Measurements from ENCODE around the gene SELENOT.
"Not testable (repeated sequence)": the region's sequence is repeated elsewhere in the genome, so short reads cannot be mapped to it uniquely, and the experiment has no call there.

Gene SELENOT

GRCh38 chr3:150599611-150600297, 3.4 kb upstream of the SELENOT start:
- Mint-ChIP-seq H3K27me3 (no peaks in the 10 kb centered on the region), H3K4me3 (peak overlapping the region; percentile 71), H3K4me1 (peaks cover 31% of the 10 kb centered on the region), H3K27ac (peak overlapping the region; percentile 97), H3K36me3 (peaks cover 2% of the 10 kb centered on the region), H3K9me3 (no peaks in the 10 kb centered on the region)
- DNase-seq (ENCODE audit: low spot score in 2 of 2) (peak in 1 of 2 donors; percentile 47), ATAC-seq (ENCODE audit: low read depth) (peak; percentile 22)

- not testable (repeated sequence) for H3K36me3 Mint-ChIP-seq; ATAC-seq (ENCODE audit: low read depth); DNase-seq (ENCODE audit: low spot score in 2 of 2); H3K9me3 Mint-ChIP-seq; H3K27me3 Mint-ChIP-seq
- Mint-ChIP-seq H3K4me1 (peaks cover 33% of the 10 kb centered on the region), H3K4me3 (peak overlapping the region; percentile 78), H3K27ac (peak overlapping the region; percentile 97)
Observed at GRCh38 chr3:150600647-150601530, 2.2 kb upstream of the SELENOT start.

GRCh38 chr3:150602426-150603152, 532 bp upstream of the SELENOT start:
- Mint-ChIP-seq H3K27ac (peak overlapping the region; percentile 97), H3K4me1 (peaks cover 40% of the 10 kb centered on the region), H3K27me3 (no peaks in the 10 kb centered on the region), H3K4me3 (peak overlapping the region; percentile 90), H3K36me3 (peaks cover 4% of the 10 kb centered on the region), H3K9me3 (no peaks in the 10 kb centered on the region)
- DNase-seq (ENCODE audit: low spot score in 2 of 2): no peak
- no peak for ATAC-seq (ENCODE audit: low read depth)

GRCh38 chr3:150603980-150604319, 829 bp downstream of the SELENOT start:
- peak overlapping the region; percentile 97 for H3K27ac Mint-ChIP-seq
- ATAC-seq (ENCODE audit: low read depth): no peak
- peaks cover 49% of the 10 kb centered on the region for H3K4me1 Mint-ChIP-seq
- H3K9me3 Mint-ChIP-seq: no peaks in the 10 kb centered on the region
- H3K4me3 Mint-ChIP-seq: peak overlapping the region; percentile 90
- peaks cover 9% of the 10 kb centered on the region for H3K36me3 Mint-ChIP-seq
- DNase-seq (ENCODE audit: low spot score in 2 of 2): no peak
- H3K27me3 Mint-ChIP-seq: no peaks in the 10 kb centered on the region

GRCh38 chr3:150605998-150606641, 3.0 kb downstream of the SELENOT start:
- no peak for ATAC-seq (ENCODE audit: low read depth)
- no peak for DNase-seq (ENCODE audit: low spot score in 2 of 2)
- H3K4me3 Mint-ChIP-seq: peak overlapping the region; percentile 79

GRCh38 chr3:150607267-150608065, 4.3 kb downstream of the SELENOT start:
- DNase-seq (ENCODE audit: low spot score in 2 of 2): no peak
- peak overlapping the region; percentile 77 for H3K4me3 Mint-ChIP-seq
- H3K27ac Mint-ChIP-seq: peak overlapping the region; percentile 78
- H3K27me3 Mint-ChIP-seq: no peaks in the 10 kb centered on the region
- H3K9me3 Mint-ChIP-seq: no peaks in the 10 kb centered on the region
- no peak for ATAC-seq (ENCODE audit: low read depth)
- H3K36me3 Mint-ChIP-seq: peaks cover 16% of the 10 kb centered on the region
- H3K4me1 Mint-ChIP-seq: peaks cover 42% of the 10 kb centered on the region

More at GRCh38 chr3:150605998-150606641, 3.0 kb downstream of the SELENOT start:
- Mint-ChIP-seq H3K9me3 (no peaks in the 10 kb centered on the region), H3K4me1 (peaks cover 50% of the 10 kb centered on the region), H3K27me3 (no peaks in the 10 kb centered on the region), H3K27ac (peak overlapping the region; percentile 67), H3K36me3 (peaks cover 14% of the 10 kb centered on the region)

- H3K36me3 Mint-ChIP-seq: peaks cover 26% of the 10 kb centered on the region
- peak overlapping the region; percentile 48 for H3K27ac Mint-ChIP-seq
- H3K27me3 Mint-ChIP-seq: no peaks in the 10 kb centered on the region
- H3K4me1 Mint-ChIP-seq: peaks cover 48% of the 10 kb centered on the region
- H3K4me3 Mint-ChIP-seq: no peak overlapping the region
- no peak for ATAC-seq (ENCODE audit: low read depth)
- H3K9me3 Mint-ChIP-seq: no peaks in the 10 kb centered on the region
- DNase-seq (ENCODE audit: low spot score in 2 of 2): no peak
Observed at GRCh38 chr3:150609988-150610387, 6.9 kb downstream of the SELENOT start.

GRCh38 chr3:150610785-150611184, 7.7 kb downstream of the SELENOT start:
- Mint-ChIP-seq H3K4me1 (peaks cover 44% of the 10 kb centered on the region), H3K27ac (peak overlapping the region; percentile 48), H3K4me3 (no peak overlapping the region), H3K36me3 (peaks cover 28% of the 10 kb centered on the region), H3K27me3 (no peaks in the 10 kb centered on the region), H3K9me3 (no peaks in the 10 kb centered on the region)
- no peak for DNase-seq (ENCODE audit: low spot score in 2 of 2)
- no peak for ATAC-seq (ENCODE audit: low read depth)

GRCh38 chr3:150611666-150612065, 8.5 kb downstream of the SELENOT start:
- DNase-seq (ENCODE audit: low spot score in 2 of 2) (no peak), ATAC-seq (ENCODE audit: low read depth) (no peak)
- H3K27ac Mint-ChIP-seq: no peak overlapping the region
- H3K27me3 Mint-ChIP-seq: no peaks in the 10 kb centered on the region
- H3K4me1 Mint-ChIP-seq: peaks cover 37% of the 10 kb centered on the region
- H3K9me3 Mint-ChIP-seq: no peaks in the 10 kb centered on the region
- H3K36me3 Mint-ChIP-seq: peaks cover 28% of the 10 kb centered on the region
- no peak overlapping the region for H3K4me3 Mint-ChIP-seq

GRCh38 chr3:150612494-150612893, 9.4 kb downstream of the SELENOT start:
- H3K36me3 Mint-ChIP-seq: peaks cover 25% of the 10 kb centered on the region
- peaks cover 36% of the 10 kb centered on the region for H3K4me1 Mint-ChIP-seq
- no peaks in the 10 kb centered on the region for H3K9me3 Mint-ChIP-seq
- no peak for DNase-seq (ENCODE audit: low spot score in 2 of 2)
- no peak overlapping the region for H3K27ac Mint-ChIP-seq
- ATAC-seq (ENCODE audit: low read depth): no peak
- no peak overlapping the region for H3K4me3 Mint-ChIP-seq
- no peaks in the 10 kb centered on the region for H3K27me3 Mint-ChIP-seq

GRCh38 chr3:150613034-150613433, 9.9 kb downstream of the SELENOT start:
- Mint-ChIP-seq H3K36me3 (peaks cover 21% of the 10 kb centered on the region), H3K27me3 (no peaks in the 10 kb centered on the region), H3K4me1 (peaks cover 32% of the 10 kb centered on the region), H3K9me3 (no peaks in the 10 kb centered on the region), H3K4me3 (no peak overlapping the region), H3K27ac (peak overlapping the region; percentile 74)
- no peak for ATAC-seq (ENCODE audit: low read depth)
- no peak for DNase-seq (ENCODE audit: low spot score in 2 of 2)

- H3K27ac Mint-ChIP-seq: peak overlapping the region; percentile 74
- peaks cover 23% of the 10 kb centered on the region for H3K36me3 Mint-ChIP-seq
- DNase-seq (ENCODE audit: low spot score in 2 of 2) (no peak), ATAC-seq (ENCODE audit: low read depth) (no peak)
- no peak overlapping the region for H3K4me3 Mint-ChIP-seq
- H3K4me1 Mint-ChIP-seq: peaks cover 29% of the 10 kb centered on the region
- no peaks in the 10 kb centered on the region for H3K27me3 Mint-ChIP-seq
- H3K9me3 Mint-ChIP-seq: no peaks in the 10 kb centered on the region
Observed at GRCh38 chr3:150613709-150614480, 10.8 kb downstream of the SELENOT start.
